ENCODE data around the gene GBX1. TPM values are rescaled to one million over a fixed set of nuclear protein-coding genes. Genes with fewer than 3 reads are reported as not detected.

The GBX1 gene
- total RNA-seq, 4 donors from 2014 or later: not detected

GRCh38 chr7:151179946-151180345 lies 12.5 kb upstream of the GBX1 start:
- H3K27ac ChIP-seq: no peak overlapping the region
- no peaks in the 10 kb centered on the region for H3K9me3 ChIP-seq
- H3K4me3 ChIP-seq: no peak overlapping the region
- WGBS: 74% methylated on average over 4 of the region's 4 CpGs
- DNase-seq (ENCODE audit: low spot score in 2 of 2): no peak
- no peaks in the 10 kb centered on the region for H3K36me3 ChIP-seq
- peaks cover 26% of the 10 kb centered on the region for H3K27me3 ChIP-seq
- no peak for TF ChIP-seq POLR2AphosphoS5 (IDR thresholded peaks at IDR 0.05)
- TF ChIP-seq, protein P1, sequence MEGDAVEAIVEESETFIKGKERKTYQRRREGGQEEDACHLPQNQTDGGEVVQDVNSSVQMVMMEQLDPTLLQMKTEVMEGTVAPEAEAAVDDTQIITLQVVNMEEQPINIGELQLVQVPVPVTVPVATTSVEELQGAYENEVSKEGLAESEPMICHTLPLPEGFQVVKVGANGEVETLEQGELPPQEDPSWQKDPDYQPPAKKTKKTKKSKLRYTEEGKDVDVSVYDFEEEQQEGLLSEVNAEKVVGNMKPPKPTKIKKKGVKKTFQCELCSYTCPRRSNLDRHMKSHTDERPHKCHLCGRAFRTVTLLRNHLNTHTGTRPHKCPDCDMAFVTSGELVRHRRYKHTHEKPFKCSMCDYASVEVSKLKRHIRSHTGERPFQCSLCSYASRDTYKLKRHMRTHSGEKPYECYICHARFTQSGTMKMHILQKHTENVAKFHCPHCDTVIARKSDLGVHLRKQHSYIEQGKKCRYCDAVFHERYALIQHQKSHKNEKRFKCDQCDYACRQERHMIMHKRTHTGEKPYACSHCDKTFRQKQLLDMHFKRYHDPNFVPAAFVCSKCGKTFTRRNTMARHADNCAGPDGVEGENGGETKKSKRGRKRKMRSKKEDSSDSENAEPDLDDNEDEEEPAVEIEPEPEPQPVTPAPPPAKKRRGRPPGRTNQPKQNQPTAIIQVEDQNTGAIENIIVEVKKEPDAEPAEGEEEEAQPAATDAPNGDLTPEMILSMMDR (IDR thresholded peaks at IDR 0.05): no peak
- no peak for TF ChIP-seq EP300 (IDR thresholded peaks at IDR 0.05)
- no peak for TF ChIP-seq POLR2A (IDR thresholded peaks at IDR 0.05)
- no peaks in the 10 kb centered on the region for H3K4me1 ChIP-seq

DNA sequence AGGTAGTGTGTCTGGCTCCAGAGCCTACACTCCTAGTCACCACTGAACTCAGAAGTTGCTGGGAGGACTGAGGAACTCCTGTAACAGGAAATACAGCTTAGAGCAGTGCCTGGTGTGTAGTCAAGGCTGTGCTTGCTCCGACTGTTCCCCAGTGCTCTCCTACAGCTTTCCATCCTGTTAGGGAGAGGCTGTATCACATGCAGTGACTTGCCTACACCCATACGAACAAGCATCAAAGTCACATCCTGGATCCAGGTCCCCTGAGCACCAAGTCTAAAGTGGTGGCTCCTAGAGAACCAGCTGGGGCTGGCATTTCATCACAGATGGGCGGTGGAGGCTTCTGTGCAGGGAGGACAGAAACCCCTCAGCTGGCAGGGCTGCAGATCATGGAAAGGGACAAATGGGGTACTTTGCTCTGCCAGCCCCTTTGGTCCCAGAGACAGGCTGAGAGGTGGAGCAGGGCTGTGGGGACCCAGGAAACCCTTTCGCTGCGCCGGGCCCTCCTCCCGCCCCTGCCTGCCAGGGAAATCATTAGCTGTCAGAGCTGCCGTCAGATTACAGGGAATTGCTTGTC lies 11.9 kb upstream of the GBX1 start:
- TF ChIP-seq EP300 (IDR thresholded peaks at IDR 0.05): no peak
- no peak for TF ChIP-seq POLR2A (IDR thresholded peaks at IDR 0.05)
- TF ChIP-seq, protein P1 (IDR thresholded peaks at IDR 0.05): no peak
- no peak for TF ChIP-seq POLR2AphosphoS5 (IDR thresholded peaks at IDR 0.05)
- no peak overlapping the region for H3K4me3 ChIP-seq
- no peaks in the 10 kb centered on the region for H3K36me3 ChIP-seq
- H3K27ac ChIP-seq: no peak overlapping the region
- H3K27me3 ChIP-seq: peaks cover 32% of the 10 kb centered on the region
- H3K4me1 ChIP-seq: no peaks in the 10 kb centered on the region
- H3K9me3 ChIP-seq: no peaks in the 10 kb centered on the region
- WGBS: 67% methylated on average over 8 of the region's 8 CpGs
- DNase-seq (ENCODE audit: low spot score in 2 of 2): no peak

DNA sequence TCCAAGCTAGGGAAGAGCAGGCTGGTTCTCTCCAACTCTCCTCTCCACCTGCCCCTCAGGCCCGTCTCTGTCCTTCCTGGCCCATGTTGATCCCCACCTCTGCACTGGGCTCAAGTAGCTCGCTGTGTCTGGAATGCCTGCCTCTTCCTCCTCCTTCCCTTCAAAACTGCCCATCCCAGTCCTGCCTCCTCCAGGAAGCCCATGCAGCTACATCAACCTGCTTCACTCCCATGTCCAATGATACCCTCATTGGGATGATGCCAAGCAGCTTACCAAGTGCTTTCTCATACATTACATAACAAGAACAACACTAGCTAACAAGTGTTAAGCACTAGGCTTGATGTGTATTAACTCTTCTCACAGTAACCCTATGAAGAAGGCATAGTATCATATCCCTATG lies 11.3 kb upstream of the GBX1 start:
- no peaks in the 10 kb centered on the region for H3K36me3 ChIP-seq
- peaks cover 37% of the 10 kb centered on the region for H3K27me3 ChIP-seq

DNA sequence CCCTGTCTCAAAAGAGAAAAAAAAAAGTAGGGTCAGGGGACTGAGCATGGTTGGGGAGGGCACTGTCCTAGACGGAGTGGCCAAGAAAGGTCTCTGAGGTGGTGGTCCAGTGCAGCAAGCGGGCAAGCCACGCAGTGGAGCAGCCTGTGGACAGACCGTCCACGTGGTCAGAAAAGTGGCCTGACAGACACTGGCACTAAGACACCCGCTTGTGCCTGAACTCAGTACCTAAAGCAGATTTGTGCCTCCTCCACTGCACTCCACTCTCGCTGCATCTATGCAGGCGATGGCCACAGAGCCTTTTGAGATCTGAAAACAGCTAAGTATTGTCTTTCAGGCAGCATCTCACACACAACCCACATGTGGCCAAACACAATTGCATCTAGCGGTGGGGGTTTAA lies 10.7 kb upstream of the GBX1 start:
- Histone ChIP-seq H3K4me3 (no peak overlapping the region), H3K27me3 (peaks cover 43% of the 10 kb centered on the region), H3K9me3 (no peaks in the 10 kb centered on the region), H3K36me3 (no peaks in the 10 kb centered on the region), H3K27ac (no peak overlapping the region), H3K4me1 (no peaks in the 10 kb centered on the region)
- TF ChIP-seq, protein P1 (IDR thresholded peaks at IDR 0.05): no peak
- no peak for TF ChIP-seq POLR2AphosphoS5 (IDR thresholded peaks at IDR 0.05)
- TF ChIP-seq POLR2A (IDR thresholded peaks at IDR 0.05): no peak
- no peak for TF ChIP-seq EP300 (IDR thresholded peaks at IDR 0.05)
- DNase-seq (ENCODE audit: low spot score in 2 of 2): no peak
- WGBS: 80% methylated on average over 8 of the region's 9 CpGs

More for the DNA sequence above, 11.3 kb upstream of the GBX1 start:
- Histone ChIP-seq H3K4me3 (no peak overlapping the region), H3K4me1 (no peaks in the 10 kb centered on the region), H3K9me3 (no peaks in the 10 kb centered on the region), H3K27ac (no peak overlapping the region)
- 60% methylated on average over 2 of the region's 2 CpGs for WGBS
- DNase-seq (ENCODE audit: low spot score in 2 of 2): no peak
- TF ChIP-seq, protein P1 (IDR thresholded peaks at IDR 0.05): no peak
- no peak for TF ChIP-seq POLR2AphosphoS5 (IDR thresholded peaks at IDR 0.05)
- no peak for TF ChIP-seq POLR2A (IDR thresholded peaks at IDR 0.05)
- TF ChIP-seq EP300 (IDR thresholded peaks at IDR 0.05): no peak

GRCh38 chr7:151177310-151177709 lies 9.8 kb upstream of the GBX1 start:
- 93% methylated on average over 1 of the region's 1 CpG for WGBS
- Histone ChIP-seq H3K27ac (no peak overlapping the region), H3K4me1 (no peaks in the 10 kb centered on the region), H3K36me3 (no peaks in the 10 kb centered on the region), H3K27me3 (peaks cover 49% of the 10 kb centered on the region), H3K4me3 (no peak overlapping the region), H3K9me3 (no peaks in the 10 kb centered on the region)
- no peak for TF ChIP-seq POLR2AphosphoS5 (IDR thresholded peaks at IDR 0.05)
- no peak for TF ChIP-seq POLR2A (IDR thresholded peaks at IDR 0.05)
- TF ChIP-seq, protein P1 (IDR thresholded peaks at IDR 0.05): no peak
- TF ChIP-seq EP300 (IDR thresholded peaks at IDR 0.05): no peak
- no peak for DNase-seq (ENCODE audit: low spot score in 2 of 2)

All from suprapubic skin (tissue), 4 donors.